ENCODE measurements around the gene HSF5. TPM values are rescaled to one million over a fixed set of nuclear protein-coding genes. Genes with fewer than 3 reads are reported as not detected.

HSF5 gene
- total and polyA plus RNA-seq, 2 of the 13 experiments (the other 11 are each of a cell fraction or from before 2014, with no cell fraction given) = not detected

DNA sequence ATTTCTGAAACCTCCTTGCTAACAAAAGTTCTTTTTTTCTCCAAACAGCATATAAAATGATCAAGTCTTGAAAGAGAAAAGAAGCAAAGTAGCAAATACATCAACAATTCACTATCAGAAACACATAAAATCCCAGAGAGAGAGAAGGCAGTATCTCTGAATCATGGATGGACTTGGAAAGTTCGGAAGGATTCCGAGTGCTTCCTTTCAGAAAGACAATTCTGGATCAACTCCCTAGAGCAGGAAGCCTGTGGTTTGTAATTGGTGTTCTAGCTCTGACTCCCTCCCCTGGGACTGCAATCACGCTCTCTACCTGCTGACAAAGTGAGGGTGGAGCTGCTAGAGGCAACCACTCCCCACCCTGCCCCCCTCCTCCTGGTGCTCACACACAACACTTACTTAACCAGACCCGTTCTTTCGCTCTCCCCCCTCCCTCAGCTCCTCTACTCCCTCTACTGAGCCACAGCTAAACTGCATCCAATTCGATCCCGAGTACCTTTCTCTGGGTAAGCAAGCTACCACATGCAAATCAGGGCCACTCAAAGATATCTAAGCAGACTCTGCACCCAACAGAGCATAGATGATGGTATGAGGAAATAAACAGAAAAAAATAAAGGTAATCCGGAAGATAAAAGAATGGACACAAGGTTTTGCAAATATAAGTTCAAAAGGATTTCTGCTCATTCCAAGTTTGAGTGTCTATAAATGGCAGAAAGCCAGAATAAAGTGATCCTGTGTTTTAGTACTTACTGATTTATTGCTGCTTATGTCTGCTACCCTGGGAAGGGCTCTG lies 70.7 kb downstream of the HSF5 start, which contains the start of gene RNF43 (continued):
- no peak for TF ChIP-seq ZNF383 (CRISPR knock-in tag; IDR thresholded peaks at IDR 0.05; ENCODE audit: borderline replicate concordance)
- TF ChIP-seq RELA (CRISPR knock-in tag; IDR thresholded peaks at IDR 0.05) = no peak
- peak; percentile 58; the same call in 1 of the 2 replicates for TF ChIP-seq DPF2 (CRISPR knock-in tag; IDR thresholded peaks at IDR 0.05; ENCODE audit: borderline replicate concordance, low read depth)
- TF ChIP-seq, protein P1, sequence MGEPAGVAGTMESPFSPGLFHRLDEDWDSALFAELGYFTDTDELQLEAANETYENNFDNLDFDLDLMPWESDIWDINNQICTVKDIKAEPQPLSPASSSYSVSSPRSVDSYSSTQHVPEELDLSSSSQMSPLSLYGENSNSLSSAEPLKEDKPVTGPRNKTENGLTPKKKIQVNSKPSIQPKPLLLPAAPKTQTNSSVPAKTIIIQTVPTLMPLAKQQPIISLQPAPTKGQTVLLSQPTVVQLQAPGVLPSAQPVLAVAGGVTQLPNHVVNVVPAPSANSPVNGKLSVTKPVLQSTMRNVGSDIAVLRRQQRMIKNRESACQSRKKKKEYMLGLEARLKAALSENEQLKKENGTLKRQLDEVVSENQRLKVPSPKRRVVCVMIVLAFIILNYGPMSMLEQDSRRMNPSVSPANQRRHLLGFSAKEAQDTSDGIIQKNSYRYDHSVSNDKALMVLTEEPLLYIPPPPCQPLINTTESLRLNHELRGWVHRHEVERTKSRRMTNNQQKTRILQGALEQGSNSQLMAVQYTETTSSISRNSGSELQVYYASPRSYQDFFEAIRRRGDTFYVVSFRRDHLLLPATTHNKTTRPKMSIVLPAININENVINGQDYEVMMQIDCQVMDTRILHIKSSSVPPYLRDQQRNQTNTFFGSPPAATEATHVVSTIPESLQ (CRISPR knock-in tag; conservative IDR thresholded peaks at IDR 0.05) = no peak; the same call in 1 of the 2 replicates
- peak; percentile 95 for TF ChIP-seq ZFP37 (CRISPR knock-in tag; IDR thresholded peaks at IDR 0.05; ENCODE audit: borderline replicate concordance)
- TF ChIP-seq ZNF263 (CRISPR knock-in tag; IDR thresholded peaks at IDR 0.05) = no peak; the same call in none of the 2 replicates
- TF ChIP-seq MAF1 (CRISPR knock-in tag; IDR thresholded peaks at IDR 0.05; ENCODE audit: borderline replicate concordance) = no peak
- TF ChIP-seq HNRNPL (IDR thresholded peaks at IDR 0.05; ENCODE audit: low read depth, low read length) = no peak
- TF ChIP-seq ZNF678 (CRISPR knock-in tag; IDR thresholded peaks at IDR 0.05) = no peak
- no peak for TF ChIP-seq ZNF354B (CRISPR knock-in tag; IDR thresholded peaks at IDR 0.05)
- TF ChIP-seq KDM5B (CRISPR knock-in tag; IDR thresholded peaks at IDR 0.05; ENCODE audit: borderline replicate concordance) = peak; percentile 80; the same call in 1 of the 2 replicates
- TF ChIP-seq, protein P2, sequence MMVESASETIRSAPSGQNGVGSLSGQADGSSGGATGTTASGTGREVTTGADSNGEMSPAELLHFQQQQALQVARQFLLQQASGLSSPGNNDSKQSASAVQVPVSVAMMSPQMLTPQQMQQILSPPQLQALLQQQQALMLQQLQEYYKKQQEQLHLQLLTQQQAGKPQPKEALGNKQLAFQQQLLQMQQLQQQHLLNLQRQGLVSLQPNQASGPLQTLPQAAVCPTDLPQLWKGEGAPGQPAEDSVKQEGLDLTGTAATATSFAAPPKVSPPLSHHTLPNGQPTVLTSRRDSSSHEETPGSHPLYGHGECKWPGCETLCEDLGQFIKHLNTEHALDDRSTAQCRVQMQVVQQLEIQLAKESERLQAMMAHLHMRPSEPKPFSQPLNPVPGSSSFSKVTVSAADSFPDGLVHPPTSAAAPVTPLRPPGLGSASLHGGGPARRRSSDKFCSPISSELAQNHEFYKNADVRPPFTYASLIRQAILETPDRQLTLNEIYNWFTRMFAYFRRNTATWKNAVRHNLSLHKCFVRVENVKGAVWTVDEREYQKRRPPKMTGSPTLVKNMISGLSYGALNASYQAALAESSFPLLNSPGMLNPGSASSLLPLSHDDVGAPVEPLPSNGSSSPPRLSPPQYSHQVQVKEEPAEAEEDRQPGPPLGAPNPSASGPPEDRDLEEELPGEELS (CRISPR knock-in tag; IDR thresholded peaks at IDR 0.05) = peak; percentile 93
- TF ChIP-seq ISX (CRISPR knock-in tag; conservative IDR thresholded peaks at IDR 0.05) = no peak
- peak; percentile 98 for TF ChIP-seq ARNTL (CRISPR knock-in tag; IDR thresholded peaks at IDR 0.05)
- TF ChIP-seq, protein P3, sequence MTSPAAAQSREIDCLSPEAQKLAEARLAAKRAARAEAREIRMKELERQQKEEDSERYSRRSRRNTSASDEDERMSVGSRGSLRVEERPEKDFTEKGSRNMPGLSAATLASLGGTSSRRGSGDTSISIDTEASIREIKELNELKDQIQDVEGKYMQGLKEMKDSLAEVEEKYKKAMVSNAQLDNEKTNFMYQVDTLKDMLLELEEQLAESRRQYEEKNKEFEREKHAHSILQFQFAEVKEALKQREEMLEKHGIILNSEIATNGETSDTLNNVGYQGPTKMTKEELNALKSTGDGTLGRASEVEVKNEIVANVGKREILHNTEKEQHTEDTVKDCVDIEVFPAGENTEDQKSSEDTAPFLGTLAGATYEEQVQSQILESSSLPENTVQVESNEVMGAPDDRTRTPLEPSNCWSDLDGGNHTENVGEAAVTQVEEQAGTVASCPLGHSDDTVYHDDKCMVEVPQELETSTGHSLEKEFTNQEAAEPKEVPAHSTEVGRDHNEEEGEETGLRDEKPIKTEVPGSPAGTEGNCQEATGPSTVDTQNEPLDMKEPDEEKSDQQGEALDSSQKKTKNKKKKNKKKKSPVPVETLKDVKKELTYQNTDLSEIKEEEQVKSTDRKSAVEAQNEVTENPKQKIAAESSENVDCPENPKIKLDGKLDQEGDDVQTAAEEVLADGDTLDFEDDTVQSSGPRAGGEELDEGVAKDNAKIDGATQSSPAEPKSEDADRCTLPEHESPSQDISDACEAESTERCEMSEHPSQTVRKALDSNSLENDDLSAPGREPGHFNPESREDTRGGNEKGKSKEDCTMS (CRISPR knock-in tag; conservative IDR thresholded peaks at IDR 0.05) = no peak
- no peak for TF ChIP-seq ZNF879 (CRISPR knock-in tag; IDR thresholded peaks at IDR 0.05)
- TF ChIP-seq, protein P4, sequence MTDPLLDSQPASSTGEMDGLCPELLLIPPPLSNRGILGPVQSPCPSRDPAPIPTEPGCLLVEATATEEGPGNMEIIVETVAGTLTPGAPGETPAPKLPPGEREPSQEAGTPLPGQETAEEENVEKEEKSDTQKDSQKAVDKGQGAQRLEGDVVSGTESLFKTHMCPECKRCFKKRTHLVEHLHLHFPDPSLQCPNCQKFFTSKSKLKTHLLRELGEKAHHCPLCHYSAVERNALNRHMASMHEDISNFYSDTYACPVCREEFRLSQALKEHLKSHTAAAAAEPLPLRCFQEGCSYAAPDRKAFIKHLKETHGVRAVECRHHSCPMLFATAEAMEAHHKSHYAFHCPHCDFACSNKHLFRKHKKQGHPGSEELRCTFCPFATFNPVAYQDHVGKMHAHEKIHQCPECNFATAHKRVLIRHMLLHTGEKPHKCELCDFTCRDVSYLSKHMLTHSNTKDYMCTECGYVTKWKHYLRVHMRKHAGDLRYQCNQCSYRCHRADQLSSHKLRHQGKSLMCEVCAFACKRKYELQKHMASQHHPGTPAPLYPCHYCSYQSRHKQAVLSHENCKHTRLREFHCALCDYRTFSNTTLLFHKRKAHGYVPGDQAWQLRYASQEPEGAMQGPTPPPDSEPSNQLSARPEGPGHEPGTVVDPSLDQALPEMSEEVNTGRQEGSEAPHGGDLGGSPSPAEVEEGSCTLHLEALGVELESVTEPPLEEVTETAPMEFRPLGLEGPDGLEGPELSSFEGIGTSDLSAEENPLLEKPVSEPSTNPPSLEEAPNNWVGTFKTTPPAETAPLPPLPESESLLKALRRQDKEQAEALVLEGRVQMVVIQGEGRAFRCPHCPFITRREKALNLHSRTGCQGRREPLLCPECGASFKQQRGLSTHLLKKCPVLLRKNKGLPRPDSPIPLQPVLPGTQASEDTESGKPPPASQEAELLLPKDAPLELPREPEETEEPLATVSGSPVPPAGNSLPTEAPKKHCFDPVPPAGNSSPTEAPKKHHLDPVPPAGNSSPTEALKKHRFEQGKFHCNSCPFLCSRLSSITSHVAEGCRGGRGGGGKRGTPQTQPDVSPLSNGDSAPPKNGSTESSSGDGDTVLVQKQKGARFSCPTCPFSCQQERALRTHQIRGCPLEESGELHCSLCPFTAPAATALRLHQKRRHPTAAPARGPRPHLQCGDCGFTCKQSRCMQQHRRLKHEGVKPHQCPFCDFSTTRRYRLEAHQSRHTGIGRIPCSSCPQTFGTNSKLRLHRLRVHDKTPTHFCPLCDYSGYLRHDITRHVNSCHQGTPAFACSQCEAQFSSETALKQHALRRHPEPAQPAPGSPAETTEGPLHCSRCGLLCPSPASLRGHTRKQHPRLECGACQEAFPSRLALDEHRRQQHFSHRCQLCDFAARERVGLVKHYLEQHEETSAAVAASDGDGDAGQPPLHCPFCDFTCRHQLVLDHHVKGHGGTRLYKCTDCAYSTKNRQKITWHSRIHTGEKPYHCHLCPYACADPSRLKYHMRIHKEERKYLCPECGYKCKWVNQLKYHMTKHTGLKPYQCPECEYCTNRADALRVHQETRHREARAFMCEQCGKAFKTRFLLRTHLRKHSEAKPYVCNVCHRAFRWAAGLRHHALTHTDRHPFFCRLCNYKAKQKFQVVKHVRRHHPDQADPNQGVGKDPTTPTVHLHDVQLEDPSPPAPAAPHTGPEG (CRISPR knock-in tag; IDR thresholded peaks at IDR 0.05) = peak; percentile 57; the same call in 1 of the 2 replicates

Data from HepG2 (cell line).